ENCODE measurements around the gene INTS14. TPM values are rescaled to one million over a fixed set of nuclear protein-coding genes. Genes with fewer than 3 reads are reported as not detected.
"Not testable (repeated sequence)": the region's sequence is repeated elsewhere in the genome, so short reads cannot be mapped to it uniquely, and the experiment has no call there.

INTS14 gene
- total and polyA plus RNA-seq, 2 donors: 29.5 to 31.8 TPM

DNA sequence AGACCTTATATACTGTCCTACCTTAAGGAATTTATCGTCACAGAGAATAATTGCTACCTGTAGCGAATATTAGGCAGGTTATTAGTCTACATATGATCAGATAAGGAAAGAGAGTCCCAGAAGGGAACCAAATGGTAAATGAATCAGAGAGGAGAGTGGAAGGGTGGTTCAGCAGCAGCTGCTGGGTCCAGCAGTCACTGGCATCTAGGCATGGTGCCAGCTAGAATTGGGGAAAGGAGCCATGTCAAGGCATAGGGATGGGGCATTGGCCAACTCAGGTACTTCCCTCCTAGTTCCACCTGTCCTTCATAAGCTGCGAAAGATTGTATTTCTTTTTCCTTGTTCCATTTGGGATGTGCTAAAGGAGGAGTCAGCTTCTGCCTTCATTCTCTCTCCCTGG lies 57.2 kb downstream of the INTS14 start:
- Histone ChIP-seq H3K27me3 (ENCODE audit: control insufficient read depth in 2 of 2, insufficient read depth in 1 of 2, low read length in 1 of 2) (no peaks in the 10 kb centered on the region), H3K27ac (ENCODE audit: low read depth in 1 of 2, low read length in 1 of 2) (no peak overlapping the region), H3K9me3 (ENCODE audit: control insufficient read depth in 2 of 2, insufficient read depth in 1 of 2, low read length in 1 of 2) (no peaks in the 10 kb centered on the region), H3K4me1 (ENCODE audit: control insufficient read depth in 2 of 2, insufficient read depth in 2 of 2, low read length in 2 of 2) (peaks cover 0 to 3% of the 10 kb centered on the region in 2 donors), H3K4me3 (ENCODE audit: low read length in 2 of 2) (no peak overlapping the region), H3K36me3 (ENCODE audit: control insufficient read depth in 2 of 2, insufficient read depth in 2 of 2, low read length in 1 of 2) (peaks cover 12 to 46% of the 10 kb centered on the region in 2 donors)
- no peak for DNase-seq (ENCODE audit: low read depth in 6 of 9, low spot score in 9 of 9)
- 98% methylated on average over 3 of the region's 3 CpGs for WGBS

DNA sequence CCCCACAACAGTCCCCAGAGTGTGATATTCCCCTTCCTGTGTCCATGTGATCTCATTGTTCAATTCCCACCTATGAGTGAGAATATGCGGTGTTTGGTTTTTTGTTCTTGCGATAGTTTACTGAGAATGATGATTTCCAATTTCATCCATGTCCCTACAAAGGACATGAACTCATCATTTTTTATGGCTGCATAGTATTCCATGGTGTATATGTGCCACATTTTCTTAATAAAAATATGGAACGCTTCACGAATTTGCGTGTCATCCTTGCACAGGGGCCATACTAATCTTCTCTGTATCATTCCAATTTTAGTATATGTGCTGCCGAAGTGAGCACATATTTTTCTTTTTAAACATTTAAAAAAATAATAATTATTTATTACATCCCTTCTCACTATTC lies 58.1 kb downstream of the INTS14 start:
- 99% methylated on average over 4 of the region's 6 CpGs for whole genome bisulfite sequencing
- H3K27me3 ChIP-seq (ENCODE audit: control insufficient read depth in 2 of 2, insufficient read depth in 1 of 2, low read length in 1 of 2); H3K4me3 ChIP-seq (ENCODE audit: low read length in 2 of 2); DNase-seq (ENCODE audit: low read depth in 6 of 9, low spot score in 9 of 9); H3K27ac ChIP-seq (ENCODE audit: low read depth in 1 of 2, low read length in 1 of 2); H3K4me1 ChIP-seq (ENCODE audit: control insufficient read depth in 2 of 2, insufficient read depth in 2 of 2, low read length in 2 of 2); H3K9me3 ChIP-seq (ENCODE audit: control insufficient read depth in 2 of 2, insufficient read depth in 1 of 2, low read length in 1 of 2): not testable (repeated sequence)
- H3K36me3 ChIP-seq (ENCODE audit: control insufficient read depth in 2 of 2, insufficient read depth in 2 of 2, low read length in 1 of 2): peaks cover 6 to 38% of the 10 kb centered on the region in 2 donors

- no peak for DNase-seq (ENCODE audit: low read depth in 6 of 9, low spot score in 9 of 9)
- no peaks in the 10 kb centered on the region for H3K27me3 ChIP-seq (ENCODE audit: control insufficient read depth in 2 of 2, insufficient read depth in 1 of 2, low read length in 1 of 2)
- no peaks in the 10 kb centered on the region for H3K9me3 ChIP-seq (ENCODE audit: control insufficient read depth in 2 of 2, insufficient read depth in 1 of 2, low read length in 1 of 2)
- H3K36me3 ChIP-seq (ENCODE audit: control insufficient read depth in 2 of 2, insufficient read depth in 2 of 2, low read length in 1 of 2): peaks cover 0 to 23% of the 10 kb centered on the region in 2 donors
- H3K27ac ChIP-seq (ENCODE audit: low read depth in 1 of 2, low read length in 1 of 2): no peak overlapping the region
- WGBS: 97% methylated on average over 2 of the region's 2 CpGs
- peaks cover 0 to 3% of the 10 kb centered on the region in 2 donors for H3K4me1 ChIP-seq (ENCODE audit: control insufficient read depth in 2 of 2, insufficient read depth in 2 of 2, low read length in 2 of 2)
- no peak overlapping the region for H3K4me3 ChIP-seq (ENCODE audit: low read length in 2 of 2)
Measured at GRCh38 chr15:65551183-65551582, 59.7 kb downstream of the INTS14 start.

DNA sequence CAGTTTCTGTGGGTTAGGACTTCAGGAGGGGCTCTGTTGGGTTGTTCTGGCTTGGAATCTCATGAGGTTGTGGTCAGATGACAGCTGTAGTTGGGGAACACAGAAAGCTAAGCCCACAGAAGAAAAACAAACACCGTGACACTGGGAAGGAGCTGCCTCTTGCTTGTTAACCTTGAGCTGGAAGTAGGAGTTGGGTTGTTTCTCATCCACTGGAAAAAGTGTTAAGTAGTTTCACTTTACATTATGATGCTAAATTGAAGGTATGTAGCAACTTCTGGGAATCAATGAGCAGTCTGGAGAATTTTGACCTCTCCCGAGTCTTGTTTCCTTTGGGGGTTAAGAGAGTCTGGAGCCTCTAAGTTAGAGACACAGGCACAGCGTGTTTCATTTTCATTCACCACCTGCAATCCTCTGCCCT lies 60.2 kb downstream of the INTS14 start:
- Histone ChIP-seq H3K4me1 (ENCODE audit: control insufficient read depth in 2 of 2, insufficient read depth in 2 of 2, low read length in 2 of 2) (peaks cover 0 to 3% of the 10 kb centered on the region in 2 donors), H3K36me3 (ENCODE audit: control insufficient read depth in 2 of 2, insufficient read depth in 2 of 2, low read length in 1 of 2) (peaks cover 0 to 19% of the 10 kb centered on the region in 2 donors), H3K27me3 (ENCODE audit: control insufficient read depth in 2 of 2, insufficient read depth in 1 of 2, low read length in 1 of 2) (no peaks in the 10 kb centered on the region), H3K4me3 (ENCODE audit: low read length in 2 of 2) (no peak overlapping the region), H3K27ac (ENCODE audit: low read depth in 1 of 2, low read length in 1 of 2) (peak overlapping the region in 1 of 2 donors; percentile 55), H3K9me3 (ENCODE audit: control insufficient read depth in 2 of 2, insufficient read depth in 1 of 2, low read length in 1 of 2) (no peaks in the 10 kb centered on the region)
- no peak for DNase-seq (ENCODE audit: low read depth in 6 of 9, low spot score in 9 of 9)
- WGBS: 48% methylated on average over 3 of the region's 3 CpGs

GRCh38 chr15:65549288-65549687 lies 61.6 kb downstream of the INTS14 start:
- DNase-seq (ENCODE audit: low read depth in 6 of 9, low spot score in 9 of 9); H3K4me1 ChIP-seq (ENCODE audit: control insufficient read depth in 2 of 2, insufficient read depth in 2 of 2, low read length in 2 of 2); H3K4me3 ChIP-seq (ENCODE audit: low read length in 2 of 2); H3K27me3 ChIP-seq (ENCODE audit: control insufficient read depth in 2 of 2, insufficient read depth in 1 of 2, low read length in 1 of 2); H3K27ac ChIP-seq (ENCODE audit: low read depth in 1 of 2, low read length in 1 of 2); H3K9me3 ChIP-seq (ENCODE audit: control insufficient read depth in 2 of 2, insufficient read depth in 1 of 2, low read length in 1 of 2); H3K36me3 ChIP-seq (ENCODE audit: control insufficient read depth in 2 of 2, insufficient read depth in 2 of 2, low read length in 1 of 2): not testable (repeated sequence)
- WGBS: 98% methylated on average over 9 of the region's 9 CpGs

DNA sequence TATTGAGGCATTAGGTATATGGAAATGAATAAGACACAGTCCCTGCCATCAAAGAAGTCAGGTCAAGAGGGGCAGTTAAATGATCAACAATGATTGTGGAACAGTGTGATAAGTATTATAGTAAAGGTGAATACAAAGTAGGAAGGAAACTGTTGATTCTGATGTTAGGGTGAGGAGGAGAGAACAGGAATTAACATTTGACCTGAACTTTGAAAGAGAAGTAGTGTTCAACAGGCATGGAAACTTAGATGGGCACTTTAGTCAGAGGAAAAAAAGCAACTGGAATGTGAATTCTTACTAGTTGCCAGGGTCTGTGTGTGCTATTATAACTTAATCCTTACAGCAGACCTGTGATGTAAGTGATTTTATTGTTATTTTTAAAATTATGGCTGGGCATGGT lies 63.1 kb downstream of the INTS14 start:
- no peaks in the 10 kb centered on the region for H3K27me3 ChIP-seq (ENCODE audit: control insufficient read depth in 2 of 2, insufficient read depth in 1 of 2, low read length in 1 of 2)
- DNase-seq (ENCODE audit: low read depth in 6 of 9, low spot score in 9 of 9): no peak
- H3K4me1 ChIP-seq (ENCODE audit: control insufficient read depth in 2 of 2, insufficient read depth in 2 of 2, low read length in 2 of 2): peaks cover 0 to 3% of the 10 kb centered on the region in 2 donors
- H3K36me3 ChIP-seq (ENCODE audit: control insufficient read depth in 2 of 2, insufficient read depth in 2 of 2, low read length in 1 of 2): no peaks in the 10 kb centered on the region
- H3K9me3 ChIP-seq (ENCODE audit: control insufficient read depth in 2 of 2, insufficient read depth in 1 of 2, low read length in 1 of 2): no peaks in the 10 kb centered on the region
- no peak overlapping the region for H3K4me3 ChIP-seq (ENCODE audit: low read length in 2 of 2)
- no peak overlapping the region for H3K27ac ChIP-seq (ENCODE audit: low read depth in 1 of 2, low read length in 1 of 2)

DNA sequence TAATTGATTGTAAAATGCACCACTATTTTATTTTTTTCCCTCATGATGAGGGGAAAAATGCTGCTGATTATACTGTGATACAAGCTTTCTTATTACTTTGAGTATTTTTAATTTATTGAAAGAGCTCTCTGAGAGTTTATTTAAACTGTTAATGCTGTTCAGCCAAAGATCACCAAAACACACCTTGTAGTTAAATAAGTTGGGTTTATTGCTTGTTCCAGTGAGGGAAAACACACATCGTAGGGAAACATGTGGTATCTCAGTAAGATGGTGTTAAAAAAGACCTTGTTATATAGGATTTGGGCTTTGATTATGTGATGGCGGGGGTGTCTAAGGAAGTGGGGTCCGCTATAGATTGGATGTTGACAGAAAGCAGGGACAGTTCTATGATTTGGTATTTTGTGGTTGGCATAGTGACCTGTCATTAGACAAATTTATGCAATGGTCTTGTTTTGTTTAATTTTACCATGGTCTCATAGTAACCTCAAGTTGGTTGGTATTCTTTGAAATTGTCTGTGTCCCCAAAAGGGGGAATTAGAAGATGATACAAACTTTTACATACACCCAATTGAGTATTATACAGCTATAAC lies 69.6 kb downstream of the INTS14 start:
- Histone ChIP-seq H3K36me3 (ENCODE audit: control insufficient read depth in 2 of 2, insufficient read depth in 2 of 2, low read length in 1 of 2) (peaks cover 1 to 2% of the 10 kb centered on the region in 2 donors), H3K27ac (ENCODE audit: low read depth in 1 of 2, low read length in 1 of 2) (no peak overlapping the region), H3K4me1 (ENCODE audit: control insufficient read depth in 2 of 2, insufficient read depth in 2 of 2, low read length in 2 of 2) (no peaks in the 10 kb centered on the region), H3K4me3 (ENCODE audit: low read length in 2 of 2) (no peak overlapping the region), H3K27me3 (ENCODE audit: control insufficient read depth in 2 of 2, insufficient read depth in 1 of 2, low read length in 1 of 2) (no peaks in the 10 kb centered on the region), H3K9me3 (ENCODE audit: control insufficient read depth in 2 of 2, insufficient read depth in 1 of 2, low read length in 1 of 2) (no peaks in the 10 kb centered on the region)
- WGBS: 98% methylated on average over 3 of the region's 3 CpGs
- no peak for DNase-seq (ENCODE audit: low read depth in 6 of 9, low spot score in 9 of 9)

GRCh38 chr15:65540314-65540713 lies 70.6 kb downstream of the INTS14 start:
- no peak for DNase-seq (ENCODE audit: low read depth in 6 of 9, low spot score in 9 of 9)
- Histone ChIP-seq H3K4me1 (ENCODE audit: control insufficient read depth in 2 of 2, insufficient read depth in 2 of 2, low read length in 2 of 2) (no peaks in the 10 kb centered on the region), H3K36me3 (ENCODE audit: control insufficient read depth in 2 of 2, insufficient read depth in 2 of 2, low read length in 1 of 2) (peaks cover 2 to 6% of the 10 kb centered on the region in 2 donors), H3K9me3 (ENCODE audit: control insufficient read depth in 2 of 2, insufficient read depth in 1 of 2, low read length in 1 of 2) (no peaks in the 10 kb centered on the region), H3K27ac (ENCODE audit: low read depth in 1 of 2, low read length in 1 of 2) (no peak overlapping the region), H3K27me3 (ENCODE audit: control insufficient read depth in 2 of 2, insufficient read depth in 1 of 2, low read length in 1 of 2) (no peaks in the 10 kb centered on the region), H3K4me3 (ENCODE audit: low read length in 2 of 2) (no peak overlapping the region)
- WGBS: 100% methylated on average over 1 of the region's 1 CpG

GRCh38 chr15:65535192-65535591 lies 75.7 kb downstream of the INTS14 start:
- H3K4me1 ChIP-seq (ENCODE audit: control insufficient read depth in 2 of 2, insufficient read depth in 2 of 2, low read length in 2 of 2): peaks cover 4 to 9% of the 10 kb centered on the region in 2 donors
- no peaks in the 10 kb centered on the region for H3K9me3 ChIP-seq (ENCODE audit: control insufficient read depth in 2 of 2, insufficient read depth in 1 of 2, low read length in 1 of 2)
- H3K4me3 ChIP-seq (ENCODE audit: low read length in 2 of 2): no peak overlapping the region
- DNase-seq (ENCODE audit: low read depth in 6 of 9, low spot score in 9 of 9): no peak
- WGBS: 98% methylated on average over 4 of the region's 4 CpGs
- H3K27ac ChIP-seq (ENCODE audit: low read depth in 1 of 2, low read length in 1 of 2): no peak overlapping the region
- no peaks in the 10 kb centered on the region for H3K27me3 ChIP-seq (ENCODE audit: control insufficient read depth in 2 of 2, insufficient read depth in 1 of 2, low read length in 1 of 2)
- peaks cover 2 to 6% of the 10 kb centered on the region in 2 donors for H3K36me3 ChIP-seq (ENCODE audit: control insufficient read depth in 2 of 2, insufficient read depth in 2 of 2, low read length in 1 of 2)

All from thymus (tissue), 11 donors.